ENCODE measurements around the gene DNAJB8.

- TF ChIP-seq CTCF (conservative IDR thresholded peaks at IDR 0.05; ENCODE audit: low read depth, low read length) (no peak), EZH2 (IDR thresholded peaks at IDR 0.05; ENCODE audit: low read length, unreplicated experiment) (no peak)
These were observed 21.9 kb upstream of the DNAJB8 start for GRCh38 chr3:128488636-128488990.

Data from PC-3 (cell line).